ENCODE data around the gene SBF2. TPM values are rescaled to one million over a fixed set of nuclear protein-coding genes. Genes with fewer than 3 reads are reported as not detected.

The SBF2 gene
- total RNA-seq, 1 experiment from 2014 or later: 30.2 TPM

DNA sequence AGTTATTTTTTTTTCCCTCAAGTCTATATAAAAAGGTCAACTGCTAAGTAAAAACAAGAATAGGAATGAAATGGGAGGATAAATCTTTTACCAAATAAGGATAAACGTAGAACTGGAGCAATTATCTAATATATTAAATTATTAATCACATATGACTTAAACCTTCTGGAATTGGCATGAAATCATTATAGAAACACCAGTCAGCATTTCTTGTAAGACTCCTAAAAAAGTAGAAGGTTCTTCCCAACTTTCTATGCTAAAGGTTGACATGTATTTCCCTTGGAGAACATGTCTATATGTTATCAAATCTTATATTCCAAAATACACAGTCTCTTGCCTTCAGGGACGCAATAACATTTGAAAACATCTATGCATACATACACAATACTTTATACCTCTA lies 143.2 kb downstream of the SBF2 start:
- Histone ChIP-seq H2AFZ (ENCODE audit: low read length) (no peak overlapping the region), H4K20me1 (ENCODE audit: control insufficient read depth, insufficient read depth, insufficient read length) (no peaks in the 10 kb centered on the region), H3K56ac (ENCODE audit: insufficient read length, low read depth, low read length) (no peak overlapping the region), H4K8ac (replicated peaks; ENCODE audit: insufficient read length, low read depth, low read length) (no peak overlapping the region), H2BK120ac (ENCODE audit: low read depth, low read length, poor library complexity, severe bottlenecking) (no peak overlapping the region), H2BK12ac (ENCODE audit: insufficient read length, low read depth, low read length) (no peak overlapping the region), H3K27ac (ENCODE audit: insufficient read length, low read depth, low read length) (no peak overlapping the region), H3K79me2 (ENCODE audit: insufficient read depth, low read length) (no peaks in the 10 kb centered on the region), H3K27me3 (ENCODE audit: insufficient read depth, low read length) (no peaks in the 10 kb centered on the region), H3K23me2 (ENCODE audit: insufficient read length, low read depth, low read length, poor library complexity, severe bottlenecking) (no peaks in the 10 kb centered on the region), H4K5ac (ENCODE audit: insufficient read length, low read depth, low read length) (no peak overlapping the region), H3K23ac (ENCODE audit: insufficient read length, low read depth, low read length) (no peak overlapping the region), H3K18ac (ENCODE audit: insufficient read length, low read depth, low read length) (no peak overlapping the region), H2BK15ac (ENCODE audit: low read depth, low read length) (no peak overlapping the region), H3T11ph (ENCODE audit: low read length) (no peak overlapping the region), H2BK5ac (ENCODE audit: insufficient read length, low read length) (no peak overlapping the region), H3K14ac (ENCODE audit: insufficient read depth, low read length) (no peak overlapping the region), H2AK5ac (ENCODE audit: insufficient read length, low read length) (no peak overlapping the region), H3K9ac (ENCODE audit: extremely low read depth, insufficient read length, low read length) (no peak overlapping the region), H4K91ac (ENCODE audit: insufficient read length, low read depth, low read length) (no peak overlapping the region), H3K4me1 (ENCODE audit: insufficient read depth, low read length) (no peaks in the 10 kb centered on the region), H3K79me1 (ENCODE audit: insufficient read depth, low read depth, low read length, poor library complexity, severe bottlenecking) (no peaks in the 10 kb centered on the region), H3K9me3 (ENCODE audit: control insufficient read depth, low read depth, low read length) (no peaks in the 10 kb centered on the region), H2BK20ac (ENCODE audit: low read depth, low read length, poor library complexity, severe bottlenecking) (no peak overlapping the region), H3K4ac (ENCODE audit: low read depth, low read length) (no peak overlapping the region), H3K4me2 (ENCODE audit: insufficient read depth, insufficient read length, low read length) (no peak overlapping the region)
- Mint-ChIP-seq H3K4me3 (no peak overlapping the region), H3K27me3 (ENCODE audit: low read depth) (no peaks in the 10 kb centered on the region), H3K27ac (no peak overlapping the region), H3K4me1 (peaks cover 0 to 5% of the 10 kb centered on the region in 2 experiments; a peak in 2 of 4 replicates), H3K36me3 (ENCODE audit: insufficient read depth in 1 of 3, low read depth in 3 of 3) (peaks cover 0 to 5% (median 3%) of the 10 kb centered on the region in 3 experiments; a peak in 5 of 7 replicates), H3K9me3 (peaks cover 3 to 7% of the 10 kb centered on the region in 2 experiments; a peak in 3 of 5 replicates)
- no CpG with 5 or more reads among the region's 2 CpGs for WGBS (ENCODE audit: extremely low coverage, insufficient read length, low lambda C conversion rate)
- no peak for DNase-seq
- TF ChIP-seq, protein P1, sequence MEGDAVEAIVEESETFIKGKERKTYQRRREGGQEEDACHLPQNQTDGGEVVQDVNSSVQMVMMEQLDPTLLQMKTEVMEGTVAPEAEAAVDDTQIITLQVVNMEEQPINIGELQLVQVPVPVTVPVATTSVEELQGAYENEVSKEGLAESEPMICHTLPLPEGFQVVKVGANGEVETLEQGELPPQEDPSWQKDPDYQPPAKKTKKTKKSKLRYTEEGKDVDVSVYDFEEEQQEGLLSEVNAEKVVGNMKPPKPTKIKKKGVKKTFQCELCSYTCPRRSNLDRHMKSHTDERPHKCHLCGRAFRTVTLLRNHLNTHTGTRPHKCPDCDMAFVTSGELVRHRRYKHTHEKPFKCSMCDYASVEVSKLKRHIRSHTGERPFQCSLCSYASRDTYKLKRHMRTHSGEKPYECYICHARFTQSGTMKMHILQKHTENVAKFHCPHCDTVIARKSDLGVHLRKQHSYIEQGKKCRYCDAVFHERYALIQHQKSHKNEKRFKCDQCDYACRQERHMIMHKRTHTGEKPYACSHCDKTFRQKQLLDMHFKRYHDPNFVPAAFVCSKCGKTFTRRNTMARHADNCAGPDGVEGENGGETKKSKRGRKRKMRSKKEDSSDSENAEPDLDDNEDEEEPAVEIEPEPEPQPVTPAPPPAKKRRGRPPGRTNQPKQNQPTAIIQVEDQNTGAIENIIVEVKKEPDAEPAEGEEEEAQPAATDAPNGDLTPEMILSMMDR (conservative IDR thresholded peaks at IDR 0.05): no peak

Data from H9 (cell line).